GM19193 (cell line): ENCODE measurements around the gene APLP2.

Experiments used
- POLR2A ChIP-seq: IDR thresholded peaks from 4 replicates; pipeline ENCODE4 v1.6.1; 2011; ENCODE audit not compliant: insufficient read depth, insufficient read length; ENCODE audit errors: extremely low read depth

The APLP2 gene

GRCh38 chr11:130145311-130145812, 75.7 kb downstream of the APLP2 start:
- no peak for TF ChIP-seq POLR2A

GRCh38 chr11:130145975-130146776, 76.5 kb downstream of the APLP2 start:
- TF ChIP-seq POLR2A, result no peak

DNA sequence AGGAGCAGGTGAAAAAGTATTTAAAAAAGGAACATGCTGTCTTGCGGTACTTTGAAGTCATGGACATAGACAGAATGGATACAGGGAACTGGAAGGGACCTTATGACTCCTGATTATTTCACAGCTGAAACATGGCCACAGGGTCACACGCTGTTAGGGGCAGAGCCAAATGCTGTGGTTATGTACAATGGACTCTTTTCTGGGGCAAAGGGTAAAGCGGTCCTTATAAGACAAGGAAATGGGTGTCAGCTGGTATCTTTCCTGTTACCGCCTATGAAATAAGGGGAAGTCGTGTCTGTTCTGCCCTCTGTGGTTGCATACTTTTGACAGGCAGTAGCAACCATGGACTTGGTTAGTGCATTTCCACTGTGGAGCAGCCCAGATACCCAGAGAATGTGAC, 77.1 kb downstream of the APLP2 start:
- no peak for TF ChIP-seq POLR2A

DNA sequence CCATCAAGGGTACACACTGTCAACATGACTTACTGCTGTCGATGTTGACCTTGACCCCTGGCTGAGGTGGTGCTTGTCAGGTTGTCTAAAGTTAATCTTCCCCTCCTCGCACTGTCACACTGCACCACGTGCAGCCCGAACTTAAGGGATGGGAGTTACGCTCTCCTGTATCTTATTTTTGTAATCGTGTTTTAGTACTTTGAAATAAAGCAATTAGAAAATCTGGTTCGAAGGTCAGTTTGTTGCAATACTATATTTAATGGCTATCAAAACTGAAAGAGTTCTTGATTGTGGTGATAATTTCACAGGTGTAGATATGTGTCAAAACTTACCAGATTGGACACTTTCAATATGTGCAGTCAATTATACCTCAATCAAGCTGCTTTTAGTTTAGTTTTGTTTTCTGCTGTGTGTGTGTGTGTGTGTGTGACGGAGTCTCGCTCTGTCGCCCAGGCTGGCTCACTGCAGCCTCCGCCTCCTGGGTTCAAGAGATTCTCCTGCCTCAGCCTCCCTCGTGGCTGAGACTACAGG, 79.2 kb downstream of the APLP2 start:
- no peak for TF ChIP-seq POLR2A

GRCh38 chr11:130150790-130151189, 81.1 kb downstream of the APLP2 start:
- no peak for TF ChIP-seq POLR2A

GRCh38 chr11:130151196-130151595, 81.5 kb downstream of the APLP2 start:
- no peak for TF ChIP-seq POLR2A

DNA sequence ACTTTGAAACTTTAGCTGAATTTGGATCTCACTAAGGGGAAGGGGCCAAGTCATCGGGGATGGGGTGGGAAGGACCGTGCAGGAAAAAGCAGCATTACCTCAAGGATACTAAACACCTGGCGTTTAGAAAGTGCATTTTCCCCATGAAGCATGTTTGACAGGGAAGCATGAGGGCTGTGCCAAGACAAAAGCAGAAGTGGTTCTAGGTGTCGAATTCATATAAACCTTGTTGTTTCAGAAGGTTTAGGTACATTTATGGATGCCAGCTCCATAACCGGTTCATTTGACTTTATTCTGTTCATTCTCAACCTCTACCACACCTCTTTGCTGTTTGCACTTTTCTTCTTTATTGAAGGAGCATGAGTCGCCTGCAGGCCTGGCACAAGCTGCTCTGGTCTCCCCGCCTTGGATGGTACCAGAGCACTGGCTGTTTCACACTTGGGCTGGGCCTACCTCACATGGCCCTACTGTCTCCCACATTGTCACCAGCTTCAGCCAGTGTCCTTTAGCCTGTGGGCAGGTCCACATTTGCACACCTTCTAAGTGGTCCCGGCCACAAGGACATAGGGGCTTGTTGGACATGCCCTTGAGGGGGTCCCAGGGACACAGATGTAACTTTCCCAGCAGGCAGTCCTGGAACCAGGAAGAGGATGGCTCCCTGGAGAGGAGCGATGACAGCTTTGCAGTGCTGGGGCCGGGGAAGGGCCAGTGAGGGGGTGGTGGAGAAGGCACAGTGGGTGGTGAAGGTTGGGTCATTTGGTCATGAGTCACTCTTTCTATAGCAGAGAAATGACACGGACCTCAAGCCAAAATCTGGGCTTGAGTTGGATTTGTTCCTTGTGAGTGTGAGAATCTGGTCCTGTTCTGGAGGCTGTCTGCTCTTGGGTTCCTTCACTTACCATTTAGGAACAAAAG, 86.7 kb downstream of the APLP2 start:
- no peak for TF ChIP-seq POLR2A

DNA sequence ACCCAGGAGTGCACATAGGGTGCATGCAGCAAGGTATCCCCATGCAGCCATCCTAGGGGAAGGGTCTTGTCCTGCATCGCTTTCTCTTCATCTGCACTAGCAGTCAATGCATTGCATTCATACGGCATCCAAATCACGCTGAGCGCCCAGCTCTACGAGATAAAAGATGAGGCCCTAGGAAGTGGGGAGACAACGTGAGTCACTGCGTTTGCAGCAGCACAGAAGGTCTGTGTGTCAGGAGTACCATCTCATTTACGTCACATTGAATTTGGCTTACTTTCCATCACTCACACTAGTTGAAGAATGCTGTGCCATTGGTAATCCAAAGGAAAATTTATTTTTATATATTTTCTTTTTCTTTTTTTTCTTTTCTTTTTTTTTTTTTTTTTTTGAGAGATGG, 87.4 kb downstream of the APLP2 start:
- no peak for TF ChIP-seq POLR2A

GRCh38 chr11:130157840-130158239, 88.1 kb downstream of the APLP2 start:
- TF ChIP-seq POLR2A, result no peak

DNA sequence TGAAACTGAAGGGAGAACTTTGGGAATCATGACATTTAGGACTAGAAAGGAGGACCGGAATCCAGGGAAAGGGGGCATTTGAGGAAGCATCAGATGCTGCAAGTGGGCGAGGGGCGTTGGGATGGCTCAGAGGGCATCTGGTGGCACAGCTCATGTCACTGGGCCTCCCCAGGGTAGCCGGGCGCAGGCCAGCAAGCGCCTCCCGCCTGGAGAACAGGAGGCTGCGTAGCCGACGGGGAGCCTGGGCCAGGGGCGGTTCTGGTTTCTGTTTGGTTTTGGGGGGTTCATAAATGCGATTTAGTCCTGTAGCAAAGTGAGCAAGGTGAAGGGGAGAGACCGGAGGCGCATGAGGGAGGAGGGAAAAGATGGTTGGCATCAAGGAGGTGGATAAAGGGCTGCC, 89.4 kb downstream of the APLP2 start:
- no peak for TF ChIP-seq POLR2A

GRCh38 chr11:130159657-130160497, 90.2 kb downstream of the APLP2 start, which contains the start of gene ST14:
Gene ST14 (plus strand): TSS chr11:130159782. CDS start chr11:130159980, 198 bp downstream.
- no peak for TF ChIP-seq POLR2A

- no peak for TF ChIP-seq POLR2A
These were observed 90.9 kb downstream of the APLP2 start for GRCh38 chr11:130160498-130161155.

- no peak for TF ChIP-seq POLR2A
These were observed 91.9 kb downstream of the APLP2 start for GRCh38 chr11:130161441-130162145.

DNA sequence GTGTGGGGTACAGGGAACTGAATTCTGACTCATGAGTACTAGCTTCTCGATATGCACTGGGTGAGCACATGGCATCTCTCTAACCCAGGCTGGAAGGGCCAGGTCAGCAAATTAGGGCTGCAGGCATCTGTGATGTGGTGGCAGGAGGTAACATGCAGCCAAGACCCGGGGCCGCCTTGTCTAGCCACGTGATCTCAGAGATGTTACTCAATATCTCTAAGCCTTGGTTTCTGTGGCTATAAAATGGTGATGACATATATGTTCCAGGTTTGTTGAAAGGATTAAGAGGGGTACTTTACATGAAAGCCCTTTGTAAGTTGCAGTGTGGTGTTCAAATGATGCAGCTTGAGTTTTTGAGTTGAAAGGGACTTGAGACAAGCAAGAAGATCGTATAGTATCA, 93.0 kb downstream of the APLP2 start:
- TF ChIP-seq POLR2A, result no peak
